Urothelium cell line (cell line): ENCODE data around the gene ALX1.
"Not testable (repeated sequence)": the region's sequence is repeated elsewhere in the genome, so short reads cannot be mapped to it uniquely, and the experiment has no call there.

Experiments used
- DNase-seq: peaks from one replicate; pipeline ENCODE4 v3.0.0; 2011; ENCODE audit warnings: low spot score, mixed read lengths
- FAIRE-seq: peaks from 2 replicates; lab custom pipeline; 2011; peaks lifted over from hg19 to GRCh38; lab: Jason Lieb, UNC

Gene ALX1

GRCh38 chr12:85299053-85299452 lies 19.0 kb downstream of the ALX1 start:
- no peak for FAIRE-seq
- DNase-seq = no peak

GRCh38 chr12:85301051-85301450 lies 21.0 kb downstream of the ALX1 start:
- DNase-seq (no peak), FAIRE-seq (no peak)

- DNase-seq (no peak), FAIRE-seq (no peak)
These were observed 28.4 kb downstream of the ALX1 start for GRCh38 chr12:85308374-85308773.

GRCh38 chr12:85309125-85309566 lies 29.1 kb downstream of the ALX1 start:
- FAIRE-seq (no peak), DNase-seq (no peak)

GRCh38 chr12:85310025-85310424 lies 30.0 kb downstream of the ALX1 start:
- no peak for FAIRE-seq

GRCh38 chr12:85310456-85311076 lies 30.5 kb downstream of the ALX1 start:
- FAIRE-seq = no peak

More at GRCh38 chr12:85310025-85310424, 30.0 kb downstream of the ALX1 start:
- DNase-seq = no peak

GRCh38 chr12:85317866-85318636 lies 38.0 kb downstream of the ALX1 start:
- not testable (repeated sequence) for FAIRE-seq, DNase-seq

More at GRCh38 chr12:85310456-85311076, 30.5 kb downstream of the ALX1 start:
- no peak for DNase-seq

- DNase-seq (no peak), FAIRE-seq (no peak)
These were observed 42.7 kb downstream of the ALX1 start for GRCh38 chr12:85322715-85323114.

- FAIRE-seq (no peak), DNase-seq (no peak)
These were observed 45.4 kb downstream of the ALX1 start for GRCh38 chr12:85325442-85325841.

GRCh38 chr12:85329913-85330312 lies 49.9 kb downstream of the ALX1 start:
- no peak for FAIRE-seq

GRCh38 chr12:85348779-85349178 lies 68.8 kb downstream of the ALX1 start:
- DNase-seq = no peak
- FAIRE-seq = no peak

More at GRCh38 chr12:85329913-85330312, 49.9 kb downstream of the ALX1 start:
- DNase-seq = no peak

GRCh38 chr12:85350356-85350755 lies 70.3 kb downstream of the ALX1 start:
- FAIRE-seq (no peak), DNase-seq (no peak)
